GM12892 (cell line): ENCODE data around the gene RIOK3.

ENCODE experiments used
- POLR2A ChIP-seq: IDR thresholded peaks from 2 replicates; pipeline ENCODE4 v1.6.1; 2011; ENCODE audit warnings: low read depth, low read length, control low read depth
- POLR2AphosphoS5 ChIP-seq: IDR thresholded peaks from 2 replicates; pipeline ENCODE4 v1.6.1; 2011; ENCODE audit warnings: low read depth, low read length, control low read depth

DNA sequence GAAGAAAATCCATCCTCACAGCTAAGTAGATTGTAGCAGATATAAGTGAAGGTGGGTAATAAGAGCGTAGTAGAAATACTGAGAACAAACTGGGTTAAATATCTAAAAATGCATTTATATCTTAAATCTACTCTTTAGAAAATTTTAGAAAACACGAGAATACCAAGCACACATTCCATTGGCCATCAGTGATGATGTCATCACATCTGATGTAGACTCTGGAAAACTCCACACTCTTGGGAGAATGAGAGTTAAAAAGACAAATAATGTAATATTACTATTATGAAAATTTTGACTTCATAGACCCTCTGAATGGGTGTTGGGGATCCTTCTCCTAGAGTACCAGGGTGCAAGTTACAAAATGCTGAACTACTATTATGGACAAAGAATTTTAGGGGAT, 3.7 kb downstream of the RIOK3 start:
- TF ChIP-seq POLR2AphosphoS5 (no peak), POLR2A (no peak)
